Choroid plexus epithelial cell (primary cell): ENCODE results near the gene ESPN.
"Not testable (repeated sequence)": the region's sequence is repeated elsewhere in the genome, so short reads cannot be mapped to it uniquely, and the experiment has no call there.

Experiments used
- DNase-seq: peaks from one replicate; pipeline ENCODE4 v3.0.0-alpha.2; 2010; ENCODE audit warnings: low read depth
- H3K4me3 ChIP-seq: 2 replicates; pipeline ENCODE4 v1.5.1; 2011; ENCODE audit warnings: low read depth, mild to moderate bottlenecking, control low read depth, low read length, moderate library complexity
- CTCF ChIP-seq: conservative IDR thresholded peaks from 2 replicates; pipeline ENCODE4 v1.5.1; 2011; ENCODE audit warnings: low read depth, mild to moderate bottlenecking, control low read depth, inconsistent platforms, low read length, moderate library complexity

ESPN gene

DNA sequence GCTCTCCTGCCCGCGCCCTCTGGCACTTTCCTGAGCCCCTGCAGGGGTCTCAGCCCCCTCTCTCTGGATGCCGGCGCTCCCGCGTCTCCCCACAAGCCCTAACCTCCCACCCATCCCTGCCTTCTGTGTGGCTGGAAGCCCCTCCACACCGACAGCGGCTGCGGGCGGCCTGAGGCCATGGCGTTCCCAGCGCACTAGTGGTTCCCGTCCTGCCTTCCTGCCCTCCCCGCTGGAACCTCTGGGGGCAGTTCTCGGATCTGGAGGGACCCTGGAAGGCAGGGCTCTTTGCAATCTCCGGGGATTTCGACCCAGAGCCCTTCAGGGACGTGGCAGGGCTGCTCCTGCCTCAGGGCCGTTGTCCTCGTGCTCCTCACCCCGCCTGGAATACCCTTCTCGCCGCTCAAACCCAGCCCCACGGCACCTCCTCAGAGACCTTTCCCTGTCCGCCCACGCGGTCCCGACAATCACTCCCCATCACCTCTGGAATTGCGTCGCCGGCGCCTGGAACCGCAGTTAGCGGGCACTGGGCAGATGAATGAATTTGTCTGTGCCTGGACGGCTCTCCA, 493 bp upstream of the ESPN start:
- no peak for TF ChIP-seq CTCF
- no peak overlapping the region for H3K4me3 ChIP-seq
- DNase-seq: no peak

DNA sequence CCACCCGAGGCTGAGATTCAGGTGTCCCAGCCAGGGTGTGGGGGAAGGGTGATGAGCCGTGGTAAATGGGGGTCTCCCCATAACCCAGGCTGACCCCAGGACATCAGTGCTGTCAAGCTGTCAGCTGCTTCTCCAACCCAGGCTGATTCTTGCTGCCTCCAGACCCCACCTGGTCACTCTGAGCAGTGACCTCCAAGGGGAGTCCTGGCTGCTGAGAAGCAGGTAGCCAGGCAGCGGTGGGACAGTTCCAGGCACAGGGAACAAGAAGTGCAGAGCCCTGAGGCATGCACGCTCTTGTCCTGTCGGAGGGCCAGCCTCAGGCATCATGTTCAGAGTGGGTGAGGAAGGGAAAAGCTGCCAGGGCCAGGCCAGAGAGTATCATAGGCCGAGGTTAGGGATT, 1.1 kb downstream of the ESPN start:
- DNase-seq: no peak
- no peak overlapping the region for H3K4me3 ChIP-seq
- TF ChIP-seq CTCF: no peak

DNA sequence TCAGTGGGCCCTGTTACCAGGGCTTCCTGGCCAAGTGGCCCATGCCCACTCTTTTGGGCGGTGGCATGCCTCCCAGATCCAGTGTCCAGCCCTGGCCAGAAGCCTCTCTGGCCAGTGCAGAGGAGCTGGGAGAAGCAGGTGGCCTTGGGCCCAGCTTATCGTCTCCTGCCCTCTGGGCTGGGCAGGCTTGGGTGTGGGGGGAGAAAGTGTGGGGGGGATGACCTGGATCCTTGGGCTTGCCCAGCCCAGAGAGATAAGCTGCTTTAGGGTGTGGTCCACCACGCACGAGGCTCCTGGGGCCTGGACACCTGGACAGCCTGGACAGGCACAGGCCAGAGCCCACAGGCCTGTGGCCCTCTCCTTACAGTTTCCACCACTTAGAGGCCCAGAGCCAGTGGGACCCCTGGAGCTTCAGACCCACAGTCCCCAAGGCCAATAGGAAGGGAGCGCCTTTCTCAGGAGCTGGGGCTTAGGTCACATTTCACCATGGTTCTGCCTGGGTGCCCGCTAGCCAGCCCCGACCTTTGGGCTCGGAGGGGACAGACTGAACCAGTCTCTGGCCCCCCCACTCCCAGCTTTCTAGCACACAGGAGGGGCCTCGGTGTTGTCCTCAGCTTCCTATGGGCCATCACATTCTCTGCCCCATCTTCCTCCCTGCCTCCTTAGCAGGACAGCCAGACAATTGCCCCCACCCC, 1.8 kb downstream of the ESPN start:
- TF ChIP-seq CTCF: no peak
- DNase-seq: no peak
- H3K4me3 ChIP-seq: no peak overlapping the region

DNA sequence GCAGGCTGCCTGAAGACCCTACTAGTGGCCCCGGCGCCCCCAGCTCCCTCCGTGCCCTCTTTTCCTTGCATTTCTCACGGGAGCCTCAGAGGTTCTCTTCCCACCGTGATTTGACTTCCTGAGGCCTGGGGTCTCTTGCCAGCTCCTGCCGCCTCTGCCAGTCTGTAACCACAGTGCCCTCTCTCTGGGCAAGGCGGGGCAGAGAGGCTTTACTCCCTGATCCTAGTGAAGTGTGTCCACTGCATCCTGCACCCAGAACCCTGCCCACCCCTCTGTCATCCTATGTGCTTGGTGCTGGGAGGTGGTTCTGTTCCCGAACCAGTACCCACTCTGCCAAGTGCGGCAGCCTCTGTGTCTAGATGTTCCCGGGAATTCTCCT, 2.4 kb downstream of the ESPN start:
- DNase-seq: no peak
- no peak overlapping the region for H3K4me3 ChIP-seq
- TF ChIP-seq CTCF: no peak

- no peak for TF ChIP-seq CTCF
Observed at GRCh38 chr1:6427441-6428390, 3.1 kb downstream of the ESPN start.

GRCh38 chr1:6428453-6428852, 3.9 kb downstream of the ESPN start:
- H3K4me3 ChIP-seq, DNase-seq: not testable (repeated sequence)

More at GRCh38 chr1:6427441-6428390, 3.1 kb downstream of the ESPN start:
- no peak overlapping the region for H3K4me3 ChIP-seq
- no peak for DNase-seq

GRCh38 chr1:6429660-6430411, 5.3 kb downstream of the ESPN start:
- DNase-seq, H3K4me3 ChIP-seq: not testable (repeated sequence)

DNA sequence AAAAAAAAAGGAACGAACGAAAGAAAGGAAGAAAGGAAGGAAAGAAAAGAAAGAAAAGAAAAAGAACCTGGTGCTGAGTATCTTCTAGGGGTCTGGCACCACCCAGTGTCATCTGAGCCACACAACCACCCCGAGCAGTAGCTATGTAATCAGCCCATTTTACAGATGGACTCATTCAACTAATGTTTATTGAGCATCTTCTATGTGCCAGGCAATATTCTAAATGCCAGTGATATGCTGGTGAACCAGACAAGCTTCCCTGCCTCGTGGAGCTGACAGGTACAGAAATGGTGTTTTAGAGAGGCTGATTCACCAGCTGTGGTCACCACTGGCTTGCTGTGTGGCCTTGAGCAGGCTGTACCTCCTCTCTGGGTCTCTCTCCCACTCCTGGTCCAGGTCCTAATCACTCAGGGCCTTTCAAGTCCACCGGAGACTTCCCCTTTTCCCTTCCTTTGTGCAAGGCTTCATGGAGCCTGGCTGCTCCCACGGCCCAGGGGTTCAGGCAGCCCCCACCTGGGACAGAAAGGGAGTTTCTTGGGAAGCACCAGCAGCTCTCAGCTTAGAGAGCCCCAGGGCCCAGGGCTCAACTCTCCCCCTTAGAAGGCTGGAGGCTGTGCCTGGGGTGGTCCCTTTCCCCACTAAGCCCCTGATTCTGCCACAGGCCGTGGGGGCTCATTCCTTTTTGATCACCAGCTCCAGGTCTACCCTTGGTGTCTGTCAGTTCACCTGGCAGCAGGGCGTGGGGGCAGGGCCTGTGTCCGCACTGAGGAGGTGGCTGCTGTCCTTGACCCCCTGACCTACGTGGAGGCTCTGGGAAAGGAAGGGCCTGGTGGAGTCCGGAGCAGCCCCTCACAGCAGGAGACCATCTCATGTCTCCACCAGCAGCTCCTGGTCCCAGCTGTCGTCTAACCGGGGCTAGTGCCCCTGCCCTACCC, 7.3 kb downstream of the ESPN start:
- DNase-seq, H3K4me3 ChIP-seq: not testable (repeated sequence)
